Epidermal melanocyte (primary cell): ENCODE measurements around the gene YPEL5.

Experiments used
- DNase-seq: peaks from one replicate; pipeline ENCODE4 v3.0.0; 2011; ENCODE audit warnings: low spot score; ENCODE audit not compliant: insufficient read length

The YPEL5 gene

DNA sequence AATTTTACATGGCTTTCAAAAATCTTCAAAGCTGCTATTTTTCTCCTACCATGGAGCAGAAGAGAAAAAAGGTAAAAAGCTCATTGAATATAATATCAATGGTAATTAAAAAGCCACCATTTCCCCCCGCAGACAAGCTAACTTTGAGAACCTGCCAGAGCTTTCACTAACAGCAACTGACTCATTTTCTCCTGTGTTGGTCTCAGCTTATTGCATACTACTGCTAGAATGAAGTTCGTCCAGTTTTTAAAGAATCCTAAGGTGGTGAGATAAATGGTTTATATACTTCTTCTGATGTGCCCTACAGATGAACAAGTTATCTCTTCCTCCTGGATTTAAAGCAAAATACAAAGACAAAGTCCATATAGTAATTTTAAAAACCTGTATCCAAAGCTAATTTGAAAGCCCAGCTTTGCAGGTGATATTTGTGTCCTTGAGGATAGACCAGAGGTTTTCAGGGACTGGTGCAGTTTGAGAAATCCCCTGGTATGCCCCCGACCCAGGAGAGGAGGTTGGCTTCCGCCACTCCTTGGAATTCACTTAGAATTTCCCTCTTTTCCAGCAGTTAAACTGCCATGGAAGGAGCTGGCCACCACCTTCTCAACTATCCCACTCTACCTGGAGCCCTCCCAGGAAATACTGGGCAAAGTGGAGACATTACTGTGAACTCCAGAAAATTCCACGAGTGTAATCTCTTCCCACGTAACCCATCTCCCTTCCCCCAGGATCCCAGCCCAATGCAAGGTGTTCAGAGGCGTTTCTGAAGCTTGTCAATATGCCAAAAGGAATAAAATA lies 17.5 kb downstream of the YPEL5 start:
- DNase-seq, result no peak

DNA sequence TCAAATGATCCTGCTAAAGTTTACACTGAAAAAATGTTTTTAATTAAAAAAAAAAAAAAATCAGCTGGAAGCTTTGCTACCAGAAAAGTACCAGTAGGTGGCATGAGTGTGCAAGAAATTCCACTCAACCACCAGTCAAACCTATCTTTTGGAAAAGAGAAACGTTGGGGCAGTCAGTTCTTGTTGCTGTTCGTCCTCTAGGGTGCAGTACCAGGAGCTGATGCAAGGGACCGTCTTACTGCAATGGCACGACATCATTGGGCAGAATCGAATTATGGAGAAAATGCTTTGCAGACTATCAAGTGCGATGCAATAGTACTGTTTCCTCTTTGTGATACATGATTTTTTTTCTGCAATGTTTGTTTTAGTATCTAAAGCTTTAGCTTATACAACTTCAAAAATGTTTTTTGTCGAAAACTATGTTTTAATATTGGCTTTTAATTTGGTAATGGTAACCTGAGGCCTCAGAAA lies 18.3 kb downstream of the YPEL5 start:
- DNase-seq, result peak; percentile 96

DNA sequence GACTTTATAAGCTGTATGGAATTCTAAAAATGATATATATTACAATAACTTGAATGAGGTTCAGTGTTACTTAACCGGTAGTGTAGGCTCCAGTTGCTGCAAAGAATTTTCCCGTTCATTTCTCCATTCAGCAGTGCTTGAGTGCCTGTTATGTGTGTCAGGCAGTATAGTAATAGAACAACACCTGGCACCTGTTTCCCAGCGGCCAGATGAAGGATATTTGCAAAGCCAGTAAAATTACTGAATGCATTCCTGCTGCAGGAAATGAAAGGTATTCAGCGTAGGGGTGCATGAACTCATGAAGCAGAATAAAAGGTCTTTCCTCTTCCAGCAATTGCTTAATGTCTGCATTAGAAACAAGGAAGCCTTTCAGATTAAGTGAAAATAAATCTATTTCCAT lies 18.8 kb downstream of the YPEL5 start:
- DNase-seq, result no peak

DNA sequence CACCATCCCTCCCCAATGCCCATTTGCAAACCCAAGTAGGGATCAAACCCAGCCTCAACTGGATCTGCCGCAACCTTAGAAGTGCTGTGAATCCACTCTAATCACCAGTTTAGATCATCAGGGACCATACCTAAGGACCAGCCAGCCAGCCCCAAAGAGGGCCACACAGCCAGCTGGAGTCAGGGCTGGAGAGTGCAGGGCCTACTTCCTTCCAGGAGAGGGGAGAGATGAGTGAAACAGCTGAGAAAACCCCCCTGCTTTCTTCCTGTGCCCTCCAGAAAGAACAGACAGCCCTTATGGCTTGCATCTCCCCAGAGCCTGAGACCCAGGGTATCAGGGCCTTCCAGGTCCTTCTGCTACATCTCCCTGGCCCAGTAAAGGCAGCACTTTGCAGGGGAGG lies 25.8 kb downstream of the YPEL5 start:
- no peak for DNase-seq

DNA sequence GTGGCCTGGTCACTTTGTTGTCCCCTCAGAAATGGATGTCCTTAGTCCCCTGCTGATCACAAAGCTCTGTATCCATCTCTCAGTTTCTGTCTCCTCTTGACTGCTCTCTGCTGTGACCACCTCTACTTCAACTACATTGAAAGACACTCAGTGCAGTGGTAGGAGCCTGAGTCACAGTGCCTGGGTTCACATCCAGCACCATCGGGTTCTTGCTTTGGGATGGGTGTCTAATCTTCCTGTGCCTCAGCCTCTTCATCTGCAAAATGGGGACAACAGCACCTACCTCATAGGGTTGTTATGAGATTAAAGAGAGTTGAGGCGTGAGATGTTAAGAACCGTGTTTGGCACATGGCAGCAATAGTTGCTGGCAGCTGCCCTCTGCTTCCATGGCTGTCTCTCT lies 30.6 kb downstream of the YPEL5 start:
- no peak for DNase-seq

DNA sequence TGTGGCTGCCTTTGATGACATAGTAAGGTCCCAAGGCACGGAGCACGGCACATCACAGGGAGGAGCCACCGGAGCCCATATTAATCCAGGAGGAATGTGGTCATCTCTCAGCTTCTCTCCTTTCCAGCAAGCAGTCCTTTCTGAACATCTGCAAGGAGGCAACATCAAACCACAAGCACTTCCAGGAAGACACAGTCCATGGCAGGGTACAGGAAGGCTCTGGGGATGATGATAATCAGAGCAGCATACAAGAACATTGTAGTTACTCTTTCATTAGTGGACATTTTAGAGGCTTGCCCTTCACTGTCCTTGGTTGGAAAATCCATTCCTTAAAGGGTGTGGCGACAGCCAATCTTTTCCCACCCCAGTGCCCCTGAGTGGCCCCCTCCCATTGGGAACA lies 31.1 kb downstream of the YPEL5 start:
- no peak for DNase-seq

DNA sequence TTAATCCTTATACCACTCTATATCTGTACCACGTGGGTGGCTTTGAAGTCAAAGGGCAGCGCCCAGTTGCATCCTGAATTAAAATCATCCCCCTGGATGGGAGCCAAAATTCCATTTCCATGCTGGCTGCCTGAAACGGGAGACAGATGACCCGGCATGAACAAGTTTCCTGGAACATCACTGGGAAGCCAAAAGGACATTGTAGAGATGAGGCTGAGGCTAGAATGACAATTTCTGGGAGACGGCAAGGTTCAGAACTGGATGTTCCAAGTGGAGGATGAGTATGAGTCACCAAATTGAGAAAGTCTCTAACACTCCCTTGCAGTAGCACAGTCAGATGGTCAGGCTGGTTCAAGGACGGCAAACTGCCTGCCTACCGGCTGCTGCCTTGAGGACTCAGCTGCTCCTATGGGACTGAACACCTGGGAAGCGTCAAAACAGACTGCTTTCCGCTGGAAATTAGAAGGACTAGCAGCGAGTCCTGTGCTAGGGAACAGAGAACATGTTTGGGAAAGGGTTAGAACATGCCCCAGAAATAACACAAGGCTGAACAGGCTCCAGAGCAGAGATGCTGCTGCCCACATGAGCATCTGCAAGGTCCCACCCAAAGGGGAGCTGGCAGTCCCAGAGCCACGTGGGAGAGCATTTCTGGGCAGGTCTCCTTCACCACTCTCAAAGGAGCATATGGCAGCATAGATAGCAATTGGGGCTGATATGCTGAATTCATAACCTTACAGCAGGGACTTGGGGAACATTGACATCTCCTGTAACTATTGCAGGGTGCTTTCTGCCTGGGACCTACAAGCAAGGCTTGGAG lies 32.0 kb downstream of the YPEL5 start:
- no peak for DNase-seq

DNA sequence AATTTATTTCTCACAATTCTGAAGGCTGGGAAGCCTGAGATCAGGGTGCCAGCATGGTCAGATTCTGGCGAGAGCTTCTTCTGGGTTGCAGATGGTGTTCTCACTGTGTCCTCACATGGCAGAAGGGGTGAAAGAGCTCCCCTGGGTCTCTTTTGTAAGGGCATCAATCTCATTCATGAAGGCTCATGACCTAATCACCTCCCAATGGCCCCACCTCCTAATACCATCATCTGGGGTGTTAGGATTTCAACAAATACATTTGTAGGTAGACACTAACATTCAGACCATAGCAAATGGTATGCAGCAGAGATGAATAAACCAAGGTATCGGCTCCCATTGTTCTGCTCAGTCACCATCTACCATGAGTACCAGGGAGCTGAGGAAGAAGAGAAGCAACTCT lies 32.7 kb downstream of the YPEL5 start:
- no peak for DNase-seq

DNA sequence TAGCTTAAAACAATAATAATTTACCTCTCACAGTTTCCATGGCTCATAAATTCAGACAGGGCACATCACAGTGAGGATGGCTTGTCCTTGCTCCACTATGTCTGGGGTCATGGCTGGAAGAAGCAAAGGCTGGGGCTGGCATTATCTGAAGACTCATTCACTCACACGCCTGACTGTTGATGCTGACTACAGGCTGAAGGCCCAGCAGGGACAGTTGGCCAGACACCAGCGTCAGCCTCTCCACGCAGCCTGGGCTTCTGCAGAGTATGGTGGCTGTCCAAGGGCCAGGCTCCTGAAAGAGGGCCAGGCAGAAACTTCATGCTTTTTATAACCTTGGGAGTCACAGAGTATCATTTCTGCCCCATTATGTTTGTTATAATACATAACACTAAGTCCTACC lies 33.4 kb downstream of the YPEL5 start:
- no peak for DNase-seq

DNA sequence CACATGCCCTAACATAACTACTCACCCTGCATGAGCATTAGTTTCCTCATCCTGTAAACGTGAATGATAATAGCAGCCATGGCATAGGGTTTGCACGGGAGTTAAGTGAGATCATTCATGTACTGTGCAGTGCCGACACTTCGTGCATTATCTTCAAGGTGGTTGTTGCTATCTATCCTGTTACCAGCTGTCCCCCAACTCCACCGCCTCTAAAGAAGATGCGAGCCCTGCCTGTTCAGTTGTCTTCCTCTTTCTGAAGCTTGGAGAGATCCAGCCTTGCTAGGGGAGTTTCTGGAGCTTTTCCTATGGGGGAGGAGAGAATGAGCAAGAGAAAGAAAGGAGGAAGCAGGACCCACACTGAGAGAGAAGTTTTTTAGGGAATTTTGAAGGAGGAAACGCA lies 34.4 kb downstream of the YPEL5 start:
- DNase-seq, result no peak

DNA sequence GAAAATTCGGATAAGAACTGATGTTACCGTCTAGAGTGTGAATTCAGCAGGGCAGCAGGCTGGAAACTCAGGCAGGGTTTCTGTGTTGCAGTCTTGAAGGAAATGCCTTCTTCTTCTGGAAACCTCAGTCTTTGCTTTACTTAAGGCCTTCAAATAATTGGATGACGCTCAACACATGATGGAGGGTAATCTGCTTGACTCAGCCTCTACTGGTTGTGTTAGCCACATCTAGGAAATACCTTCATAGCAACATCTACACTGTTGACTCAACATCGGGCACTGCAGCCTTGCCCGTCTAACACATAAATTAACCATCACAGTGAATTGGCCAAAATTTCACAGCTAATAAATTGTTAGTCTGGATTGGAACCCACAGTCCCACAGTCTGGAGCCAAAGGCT lies 37.2 kb downstream of the YPEL5 start:
- DNase-seq, result no peak

DNA sequence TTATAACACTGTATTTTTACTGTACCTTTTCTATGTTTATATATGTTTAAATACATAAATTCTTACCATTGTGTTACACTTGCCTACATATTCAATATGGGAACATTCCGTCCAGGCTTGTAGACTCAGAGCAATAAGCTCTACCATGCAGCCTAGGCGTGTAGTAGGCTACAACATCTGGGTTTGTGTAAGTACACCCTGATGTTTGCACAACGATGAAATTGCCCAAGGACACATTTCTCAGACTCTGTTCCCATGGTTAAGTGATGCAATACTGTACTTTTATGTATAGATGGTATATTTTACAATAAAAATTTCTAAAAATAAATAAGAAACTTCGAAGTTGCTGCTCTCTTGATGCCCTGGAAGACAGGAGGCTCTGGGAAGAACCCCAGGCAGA lies 38.4 kb downstream of the YPEL5 start:
- no peak for DNase-seq

DNA sequence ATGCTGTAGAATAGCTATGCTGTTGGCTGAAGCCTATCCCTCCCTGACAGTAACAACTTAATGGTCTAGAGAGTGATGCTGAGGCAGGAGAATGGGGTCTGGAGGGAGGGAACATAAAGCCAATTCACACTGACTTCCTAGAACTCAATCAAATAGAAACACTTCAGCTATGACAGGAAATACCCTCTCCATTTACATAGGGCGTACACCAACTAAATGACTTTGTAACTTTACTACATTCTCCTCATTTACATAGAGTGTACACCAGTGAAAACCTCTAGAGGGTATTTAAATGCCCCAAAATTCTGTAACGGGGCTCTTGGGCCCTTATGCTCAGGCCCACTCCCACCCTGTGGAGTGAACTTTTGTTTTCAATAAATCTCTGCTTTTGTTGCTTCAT lies 41.5 kb downstream of the YPEL5 start:
- no peak for DNase-seq

DNA sequence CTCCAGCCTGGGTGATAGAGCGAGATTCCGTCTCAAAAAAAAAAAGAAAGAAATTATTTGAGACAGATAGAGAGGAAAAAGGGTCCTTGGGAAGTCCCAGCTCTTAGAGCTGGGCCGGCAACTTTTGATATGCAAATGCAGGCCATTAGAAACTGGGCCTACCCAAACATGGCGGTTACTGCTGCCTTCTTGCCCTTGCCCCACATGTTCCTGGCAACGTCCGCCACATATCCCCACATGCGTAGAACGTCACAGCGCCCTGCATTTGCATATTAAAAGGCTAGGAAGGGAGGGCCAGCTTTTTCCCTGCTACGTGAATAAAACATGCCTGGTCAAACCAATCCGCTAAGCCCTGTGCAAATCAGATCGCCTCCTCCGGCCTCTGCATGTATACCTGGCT lies 43.8 kb downstream of the YPEL5 start:
- DNase-seq, result no peak

DNA sequence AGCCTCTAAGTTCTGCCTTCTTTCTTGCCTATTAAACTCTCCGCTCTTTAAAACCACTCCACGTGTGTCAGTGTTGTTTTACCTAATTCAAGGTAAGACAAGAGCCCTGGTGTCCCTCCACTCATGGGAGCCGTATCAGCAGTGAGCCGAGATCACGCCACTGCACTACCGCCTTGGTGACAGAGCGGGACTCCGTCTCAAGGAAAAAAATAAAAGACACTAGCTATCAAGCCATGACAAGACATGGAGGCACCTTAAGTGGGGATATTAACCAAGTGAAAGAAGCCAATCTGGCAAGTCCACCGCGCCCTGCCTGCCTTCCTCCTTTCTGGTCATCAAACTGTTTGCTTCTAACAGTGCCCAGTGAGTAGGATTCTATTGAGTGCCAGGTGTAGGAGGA lies 44.3 kb downstream of the YPEL5 start:
- no peak for DNase-seq

DNA sequence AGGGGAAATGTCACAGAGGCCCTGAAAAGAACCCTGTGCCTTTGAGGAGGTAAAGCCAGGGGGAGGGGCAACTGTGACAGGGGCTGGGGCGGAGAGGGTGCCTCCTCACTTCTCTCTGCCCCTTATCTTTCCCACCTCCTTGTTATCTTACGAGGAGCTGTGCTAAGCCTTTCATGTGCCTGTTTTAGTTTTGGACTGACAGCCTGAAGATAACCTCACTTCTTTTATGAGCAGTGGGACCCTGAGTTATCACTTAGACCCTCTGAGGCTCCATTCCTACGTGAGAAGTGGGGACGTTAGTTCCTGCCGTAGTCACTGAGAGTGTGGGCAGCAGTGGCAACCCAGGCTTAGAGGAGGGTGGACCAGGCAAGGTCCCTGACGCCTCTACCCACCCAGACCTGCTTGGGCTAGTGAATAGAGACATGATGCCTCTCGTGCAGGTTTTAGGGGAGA lies 45.0 kb downstream of the YPEL5 start:
- no peak for DNase-seq

DNA sequence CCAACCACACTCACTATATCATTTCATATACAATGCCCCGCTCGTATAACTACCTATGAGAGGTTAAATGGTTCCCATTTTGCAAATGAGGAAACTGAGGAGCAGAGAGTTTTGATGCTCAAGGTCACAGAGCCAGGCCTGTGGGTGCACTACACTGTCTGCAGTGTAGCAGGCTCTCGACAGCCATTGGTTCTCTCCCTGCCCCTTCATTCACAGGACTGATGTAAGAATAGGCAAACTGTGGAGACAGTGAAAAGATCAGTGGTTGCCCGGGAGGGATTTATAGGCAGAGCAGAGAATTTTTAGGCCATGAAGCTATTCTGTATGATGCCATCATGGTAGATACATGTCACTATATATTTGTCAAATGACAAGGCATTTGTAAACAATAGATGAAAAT lies 45.5 kb downstream of the YPEL5 start:
- DNase-seq, result no peak

DNA sequence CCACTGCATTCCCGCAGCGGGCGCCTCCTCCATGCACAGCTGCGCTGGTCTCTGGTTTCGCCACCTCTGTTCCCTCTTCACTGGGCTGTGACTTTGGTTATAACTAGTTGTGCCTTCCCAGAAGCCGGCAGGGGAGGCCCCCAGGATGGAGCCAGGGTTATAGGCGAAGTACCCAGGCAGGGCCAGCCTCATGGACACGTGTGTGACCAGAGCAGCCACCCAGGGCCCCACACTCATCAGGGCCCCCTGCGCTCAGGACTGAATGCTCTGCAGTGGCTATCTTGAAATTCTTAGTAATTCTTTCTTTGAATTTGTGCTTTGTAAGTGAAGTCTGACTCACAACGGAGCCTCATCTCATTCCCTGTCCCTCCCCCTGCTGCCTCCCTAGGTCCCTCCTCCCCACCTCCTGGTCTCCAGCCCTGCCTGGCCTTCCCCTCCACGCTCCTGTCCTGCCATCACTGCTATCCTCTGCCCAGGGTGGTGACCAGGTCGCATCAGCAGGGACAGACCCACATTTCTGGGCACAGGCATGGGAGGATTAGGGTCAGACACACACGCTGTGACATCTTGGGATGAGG lies 46.4 kb downstream of the YPEL5 start:
- DNase-seq, result no peak

DNA sequence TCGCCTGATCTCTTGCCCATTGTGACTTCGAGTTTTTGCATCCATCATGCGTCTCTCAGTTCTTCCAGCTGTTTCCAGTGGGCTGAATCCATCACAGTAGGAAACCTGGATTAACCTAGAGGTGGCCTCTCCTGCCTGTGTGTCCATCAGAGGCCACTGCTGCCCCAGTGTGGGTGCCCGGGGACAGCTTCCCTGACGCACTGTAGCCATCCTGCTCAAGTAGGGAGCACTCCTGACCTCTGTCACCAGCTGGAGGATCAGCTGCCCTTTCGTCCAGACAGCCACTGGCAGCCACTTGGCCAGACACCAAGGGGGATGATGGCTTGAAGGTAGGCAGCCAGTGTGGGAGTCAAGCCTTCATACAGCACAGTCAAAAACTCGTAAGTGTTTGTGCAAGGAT lies 47.6 kb downstream of the YPEL5 start:
- no peak for DNase-seq

DNA sequence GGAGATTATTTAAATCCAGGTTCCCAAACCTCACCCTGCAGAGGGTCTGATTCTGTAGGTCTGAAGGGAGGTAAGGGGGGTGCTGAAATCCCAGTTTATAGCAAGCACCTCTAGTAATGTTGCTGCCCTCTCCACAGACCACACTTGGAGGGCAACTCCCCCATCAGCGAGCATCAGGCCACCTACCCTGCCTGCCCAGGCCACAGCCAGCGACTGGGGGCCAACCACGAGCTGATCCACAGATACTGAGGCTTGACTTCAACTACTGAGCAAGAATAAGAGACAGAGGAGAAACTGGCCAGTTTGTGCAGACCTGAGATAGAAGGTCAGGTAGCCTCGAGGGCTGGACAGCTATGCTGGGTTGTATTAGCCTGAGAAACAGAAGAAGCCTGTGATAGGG lies 48.2 kb downstream of the YPEL5 start:
- DNase-seq, result no peak

DNA sequence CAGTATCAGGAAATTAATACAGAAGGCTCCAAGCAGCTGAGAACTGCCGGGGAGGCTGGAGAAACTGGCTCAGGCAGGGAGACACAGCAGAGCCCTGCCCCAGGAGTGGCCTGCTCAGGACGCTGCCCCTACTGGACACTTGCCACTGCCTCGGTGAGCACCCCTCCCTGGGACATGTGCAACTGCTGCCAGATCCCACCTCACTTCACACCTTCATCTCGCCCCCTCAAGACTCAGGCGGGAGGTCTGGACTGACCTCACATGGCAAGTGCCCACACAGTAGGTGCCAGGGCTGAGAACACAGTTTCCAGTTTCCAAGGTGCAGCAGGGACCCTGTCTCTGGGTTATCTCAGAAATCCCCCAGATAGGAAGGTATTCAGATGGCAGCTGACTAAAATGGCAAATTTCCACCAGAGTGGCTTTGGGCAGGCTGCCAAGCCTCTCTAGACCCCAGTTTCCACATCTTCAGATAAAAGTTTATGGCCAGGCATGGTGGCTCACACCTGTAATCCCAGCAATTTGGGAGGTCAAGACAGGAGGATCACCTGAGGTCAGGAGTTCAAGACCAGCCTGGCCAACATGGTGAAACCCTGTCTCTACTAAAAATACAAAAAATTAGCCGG lies 50.9 kb downstream of the YPEL5 start:
- no peak for DNase-seq

DNA sequence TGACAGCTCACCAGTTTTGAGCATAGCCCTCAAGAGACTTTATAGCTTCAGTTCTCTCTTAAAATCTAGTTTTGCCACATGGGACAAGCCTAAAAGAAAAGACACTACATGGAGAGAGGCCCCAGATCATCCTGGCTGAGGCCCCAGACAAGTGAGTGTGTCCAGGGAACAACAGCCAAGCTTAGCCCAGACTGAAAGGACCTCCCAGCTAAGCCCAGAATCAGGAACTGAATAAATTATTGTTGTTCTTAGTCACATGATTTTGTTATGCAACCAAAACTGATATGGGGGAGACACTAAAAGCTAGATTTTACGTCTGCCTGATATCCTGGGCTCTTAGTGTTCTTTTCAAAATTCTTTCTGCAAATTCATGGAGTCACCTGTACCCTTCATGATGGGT lies 55.2 kb downstream of the YPEL5 start:
- DNase-seq, result no peak
